ENCODE results near the gene PNPLA3.

DNA sequence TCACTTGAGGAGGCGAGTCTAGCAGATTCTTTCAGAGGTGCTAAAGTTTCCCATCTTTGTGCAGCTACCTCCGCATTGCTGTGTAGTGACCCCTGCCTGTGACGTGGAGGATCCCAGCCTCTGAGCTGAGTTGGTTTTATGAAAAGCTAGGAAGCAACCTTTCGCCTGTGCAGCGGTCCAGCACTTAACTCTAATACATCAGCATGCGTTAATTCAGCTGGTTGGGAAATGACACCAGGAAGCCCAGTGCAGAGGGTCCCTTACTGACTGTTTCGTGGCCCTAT, 22.7 kb downstream of the PNPLA3 start:
- TF ChIP-seq, protein P1, sequence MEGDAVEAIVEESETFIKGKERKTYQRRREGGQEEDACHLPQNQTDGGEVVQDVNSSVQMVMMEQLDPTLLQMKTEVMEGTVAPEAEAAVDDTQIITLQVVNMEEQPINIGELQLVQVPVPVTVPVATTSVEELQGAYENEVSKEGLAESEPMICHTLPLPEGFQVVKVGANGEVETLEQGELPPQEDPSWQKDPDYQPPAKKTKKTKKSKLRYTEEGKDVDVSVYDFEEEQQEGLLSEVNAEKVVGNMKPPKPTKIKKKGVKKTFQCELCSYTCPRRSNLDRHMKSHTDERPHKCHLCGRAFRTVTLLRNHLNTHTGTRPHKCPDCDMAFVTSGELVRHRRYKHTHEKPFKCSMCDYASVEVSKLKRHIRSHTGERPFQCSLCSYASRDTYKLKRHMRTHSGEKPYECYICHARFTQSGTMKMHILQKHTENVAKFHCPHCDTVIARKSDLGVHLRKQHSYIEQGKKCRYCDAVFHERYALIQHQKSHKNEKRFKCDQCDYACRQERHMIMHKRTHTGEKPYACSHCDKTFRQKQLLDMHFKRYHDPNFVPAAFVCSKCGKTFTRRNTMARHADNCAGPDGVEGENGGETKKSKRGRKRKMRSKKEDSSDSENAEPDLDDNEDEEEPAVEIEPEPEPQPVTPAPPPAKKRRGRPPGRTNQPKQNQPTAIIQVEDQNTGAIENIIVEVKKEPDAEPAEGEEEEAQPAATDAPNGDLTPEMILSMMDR (IDR thresholded peaks at IDR 0.05; ENCODE audit: poor library complexity), result no peak
- TF ChIP-seq EZH2 (IDR thresholded peaks at IDR 0.05; ENCODE audit: borderline replicate concordance), result no peak

Data from hepatocyte (in vitro differentiated cells).